ENCODE results near the gene PHKA1. TPM values are rescaled to one million over a fixed set of nuclear protein-coding genes. Genes with fewer than 3 reads are reported as not detected.
A peak's percentile ranks its signal among the peaks of the same experiment; 100 is the strongest.
"Not testable (repeated sequence)": the region's sequence is repeated elsewhere in the genome, so short reads cannot be mapped to it uniquely, and the experiment has no call there.

The PHKA1 gene
- total RNA-seq, 1 experiment from 2014 or later = 5.1 TPM

DNA sequence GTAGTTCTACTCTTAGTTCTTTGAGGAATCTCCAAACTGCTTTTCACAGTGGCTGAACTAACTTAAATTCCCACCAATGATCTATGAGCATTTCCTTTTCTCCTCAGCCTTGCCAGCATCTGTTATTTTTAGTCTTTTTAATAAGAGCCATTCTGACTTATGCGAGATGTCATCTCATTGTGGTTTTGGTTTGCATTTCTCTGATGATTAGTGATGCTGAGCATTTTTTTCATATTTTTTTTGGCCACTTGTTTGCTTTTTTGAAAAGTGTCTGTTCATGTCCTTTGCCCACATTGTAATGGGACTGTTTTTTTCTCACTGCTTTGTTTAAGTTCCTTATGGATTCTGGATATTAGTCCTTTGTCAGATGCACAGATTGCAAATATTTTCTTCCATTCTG lies 21.5 kb upstream of the PHKA1 start:
- ChIA-PET POLR2A (no interaction called here), CTCF (no interaction called here)
- no peaks in the 10 kb centered on the region for H3K36me3 Mint-ChIP-seq (ENCODE audit: insufficient read depth, unreplicated experiment)
- no peak overlapping the region for H3K4me3 Mint-ChIP-seq (ENCODE audit: unreplicated experiment)
- no peak overlapping the region for H3K27ac Mint-ChIP-seq (ENCODE audit: unreplicated experiment)
- Histone ChIP-seq H3K9me3 (no peaks in the 10 kb centered on the region), H3K36me3 (ENCODE audit: control insufficient read depth, insufficient read depth, low read length) (no peaks in the 10 kb centered on the region), H3K4me3 (ENCODE audit: low read depth, low read length) (no peak overlapping the region), H3K27me3 (replicated peaks; ENCODE audit: control insufficient read depth, insufficient read depth, low read length) (no peaks in the 10 kb centered on the region), H3K4me1 (no peaks in the 10 kb centered on the region)
- no peak for DNase-seq
- TF ChIP-seq, protein P1, sequence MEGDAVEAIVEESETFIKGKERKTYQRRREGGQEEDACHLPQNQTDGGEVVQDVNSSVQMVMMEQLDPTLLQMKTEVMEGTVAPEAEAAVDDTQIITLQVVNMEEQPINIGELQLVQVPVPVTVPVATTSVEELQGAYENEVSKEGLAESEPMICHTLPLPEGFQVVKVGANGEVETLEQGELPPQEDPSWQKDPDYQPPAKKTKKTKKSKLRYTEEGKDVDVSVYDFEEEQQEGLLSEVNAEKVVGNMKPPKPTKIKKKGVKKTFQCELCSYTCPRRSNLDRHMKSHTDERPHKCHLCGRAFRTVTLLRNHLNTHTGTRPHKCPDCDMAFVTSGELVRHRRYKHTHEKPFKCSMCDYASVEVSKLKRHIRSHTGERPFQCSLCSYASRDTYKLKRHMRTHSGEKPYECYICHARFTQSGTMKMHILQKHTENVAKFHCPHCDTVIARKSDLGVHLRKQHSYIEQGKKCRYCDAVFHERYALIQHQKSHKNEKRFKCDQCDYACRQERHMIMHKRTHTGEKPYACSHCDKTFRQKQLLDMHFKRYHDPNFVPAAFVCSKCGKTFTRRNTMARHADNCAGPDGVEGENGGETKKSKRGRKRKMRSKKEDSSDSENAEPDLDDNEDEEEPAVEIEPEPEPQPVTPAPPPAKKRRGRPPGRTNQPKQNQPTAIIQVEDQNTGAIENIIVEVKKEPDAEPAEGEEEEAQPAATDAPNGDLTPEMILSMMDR (IDR thresholded peaks at IDR 0.05; ENCODE audit: insufficient read depth in 1 of 2, low read depth in 1 of 2, low read length in 1 of 2, severe bottlenecking in 1 of 2, unreplicated experiment in 1 of 2) = no peak
- intact Hi-C loops (cut with micrococcal nuclease; ENCODE audit: unreplicated experiment) = no loop called here
- H3K27me3 Mint-ChIP-seq (ENCODE audit: insufficient read depth, unreplicated experiment) = peaks cover 14% of the 10 kb centered on the region
- H3K9me3 Mint-ChIP-seq (ENCODE audit: unreplicated experiment) = no peaks in the 10 kb centered on the region
- no peaks in the 10 kb centered on the region for H3K4me1 Mint-ChIP-seq (ENCODE audit: low read depth, unreplicated experiment)
- BruUV-seq (replicated peaks) = no TSS peak

DNA sequence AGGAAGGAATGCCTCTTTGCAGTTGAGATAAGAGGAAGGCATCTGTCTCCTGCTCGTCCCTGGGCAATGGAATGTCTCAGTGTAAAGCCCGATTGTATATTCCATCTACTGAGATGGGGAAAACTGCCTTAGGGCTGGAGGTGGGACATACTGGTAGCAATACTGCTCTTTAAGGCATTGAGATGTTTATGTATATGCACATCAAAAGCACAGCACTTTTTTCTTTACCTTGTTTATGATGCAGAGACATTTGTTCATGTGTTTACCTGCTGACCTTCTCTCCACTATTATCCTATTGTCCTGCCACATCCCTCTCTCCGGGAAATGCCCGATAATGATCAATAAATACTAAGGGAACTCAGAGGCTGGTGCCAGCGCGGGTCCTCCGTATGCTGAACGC lies 19.5 kb upstream of the PHKA1 start:
- peaks cover 14% of the 10 kb centered on the region for H3K27me3 Mint-ChIP-seq (ENCODE audit: insufficient read depth, unreplicated experiment)
- CTCF ChIA-PET; H3K27me3 ChIP-seq (replicated peaks; ENCODE audit: control insufficient read depth, insufficient read depth, low read length); H3K4me3 ChIP-seq (ENCODE audit: low read depth, low read length); BruUV-seq (replicated peaks); intact Hi-C loops (cut with micrococcal nuclease; ENCODE audit: unreplicated experiment); H3K9me3 Mint-ChIP-seq (ENCODE audit: unreplicated experiment); H3K36me3 Mint-ChIP-seq (ENCODE audit: insufficient read depth, unreplicated experiment); H3K4me3 Mint-ChIP-seq (ENCODE audit: unreplicated experiment); H3K4me1 ChIP-seq; POLR2A ChIA-PET; H3K4me1 Mint-ChIP-seq (ENCODE audit: low read depth, unreplicated experiment); H3K27ac Mint-ChIP-seq (ENCODE audit: unreplicated experiment); H3K9me3 ChIP-seq; H3K36me3 ChIP-seq (ENCODE audit: control insufficient read depth, insufficient read depth, low read length): not testable (repeated sequence)
- DNase-seq = peak in 1 of 2 experiments; percentile 1

DNA sequence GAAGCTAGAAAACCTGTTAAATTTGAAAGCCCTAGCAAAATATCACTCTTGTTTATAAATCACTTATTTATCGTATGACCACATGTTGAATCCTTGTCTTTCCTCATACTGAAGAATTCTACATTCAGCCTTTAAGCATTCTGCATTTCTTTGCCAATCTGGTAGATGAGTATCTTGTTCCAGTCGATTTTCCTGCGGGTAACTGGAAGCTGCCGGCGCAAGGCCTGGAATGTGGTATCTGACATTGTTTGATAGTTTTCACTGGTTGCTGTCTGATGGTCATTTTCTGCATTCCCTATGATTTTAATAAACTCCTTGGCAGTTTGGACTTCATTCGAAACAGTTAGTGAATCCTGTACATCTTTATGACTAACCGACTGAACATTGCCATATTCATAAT lies 13.7 kb upstream of the PHKA1 start:
- POLR2A ChIA-PET = no interaction called here

More for the DNA sequence above, 13.7 kb upstream of the PHKA1 start:
- CTCF ChIA-PET = no interaction called here
- Mint-ChIP-seq H3K27me3 (ENCODE audit: insufficient read depth, unreplicated experiment) (peaks cover 14% of the 10 kb centered on the region), H3K36me3 (ENCODE audit: insufficient read depth, unreplicated experiment) (no peaks in the 10 kb centered on the region), H3K27ac (ENCODE audit: unreplicated experiment) (no peak overlapping the region), H3K4me3 (ENCODE audit: unreplicated experiment) (no peak overlapping the region), H3K4me1 (ENCODE audit: low read depth, unreplicated experiment) (no peaks in the 10 kb centered on the region), H3K9me3 (ENCODE audit: unreplicated experiment) (no peaks in the 10 kb centered on the region)
- intact Hi-C loops (cut with micrococcal nuclease; ENCODE audit: unreplicated experiment) = no loop called here
- TF ChIP-seq, protein P1 (IDR thresholded peaks at IDR 0.05; ENCODE audit: insufficient read depth in 1 of 2, low read depth in 1 of 2, low read length in 1 of 2, severe bottlenecking in 1 of 2, unreplicated experiment in 1 of 2) = no peak
- Histone ChIP-seq H3K36me3 (ENCODE audit: control insufficient read depth, insufficient read depth, low read length) (no peaks in the 10 kb centered on the region), H3K4me3 (ENCODE audit: low read depth, low read length) (no peak overlapping the region), H3K4me1 (no peaks in the 10 kb centered on the region), H3K9me3 (no peaks in the 10 kb centered on the region), H3K27me3 (replicated peaks; ENCODE audit: control insufficient read depth, insufficient read depth, low read length) (no peaks in the 10 kb centered on the region)
- no TSS peak for BruUV-seq (replicated peaks)
- no peak for DNase-seq

Data from Caco-2 (cell line).